Skeletal muscle satellite cell (primary cell): ENCODE results near the gene TSPAN9.

Experiments used
- H3K27me3 ChIP-seq: 2 replicates; pipeline ENCODE4 v1.7.0; 2013; ENCODE audit warnings: low read length; ENCODE audit not compliant: control insufficient read depth, insufficient read depth
- H3K36me3 ChIP-seq: 2 replicates; pipeline ENCODE4 v1.7.0; 2013; ENCODE audit warnings: mild to moderate bottlenecking, control low read depth, low read length; ENCODE audit not compliant: insufficient read depth
- H3K4me1 ChIP-seq: 2 replicates; pipeline ENCODE4 v1.7.0; 2013; ENCODE audit warnings: low read length; ENCODE audit not compliant: control insufficient read depth, insufficient read depth
- H3K4me2 ChIP-seq: 2 replicates; pipeline ENCODE4 v1.7.0; 2013; ENCODE audit warnings: mild to moderate bottlenecking, low read length
- H3K4me3 ChIP-seq: 2 replicates; pipeline ENCODE4 v1.7.0; 2013; ENCODE audit warnings: low read length
- H3K9ac ChIP-seq: 2 replicates; pipeline ENCODE4 v1.7.0; 2013; ENCODE audit warnings: mild to moderate bottlenecking, low read depth, low read length, moderate library complexity
- H3K9me3 ChIP-seq: replicated peaks from 2 replicates; pipeline ENCODE4 v1.7.0; 2013; ENCODE audit warnings: mild to moderate bottlenecking, control low read depth, low read length

Gene TSPAN9

DNA sequence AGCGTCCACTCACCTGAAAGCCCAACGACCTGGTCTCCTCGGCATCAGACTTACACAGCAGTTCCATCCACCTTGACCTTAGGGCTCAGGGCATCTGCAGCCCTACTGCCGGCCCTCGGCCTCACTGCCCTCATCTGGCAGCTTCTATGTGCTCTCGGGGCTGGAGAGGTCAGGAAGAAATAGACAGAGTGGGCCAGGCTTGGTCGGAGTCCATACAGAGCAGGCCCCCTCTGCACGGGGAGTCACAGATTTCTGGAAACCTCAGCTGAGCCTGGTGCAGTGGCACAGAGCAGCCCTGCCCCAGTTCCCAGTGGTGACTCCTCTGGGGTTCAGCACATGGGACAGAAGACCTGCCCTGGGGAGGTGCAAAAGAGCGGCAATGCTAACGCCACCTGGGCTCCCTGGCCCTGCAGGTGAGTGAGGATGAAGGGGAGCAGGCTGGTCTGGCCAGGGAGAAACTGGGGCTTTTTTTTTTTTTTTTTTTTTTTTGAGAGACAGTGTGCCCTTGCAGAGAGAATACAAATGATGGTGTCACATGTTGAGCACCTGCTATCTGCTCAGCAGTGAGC lies 223.7 kb downstream of the TSPAN9 start:
- H3K27me3 ChIP-seq = no peaks in the 10 kb centered on the region
- peaks cover 30% of the 10 kb centered on the region for H3K4me1 ChIP-seq
- H3K9ac ChIP-seq = no peak overlapping the region
- no peaks in the 10 kb centered on the region for H3K36me3 ChIP-seq
- H3K9me3 ChIP-seq = no peaks in the 10 kb centered on the region
- H3K4me3 ChIP-seq = no peak overlapping the region
- H3K4me2 ChIP-seq = peak overlapping the region; percentile 77

DNA sequence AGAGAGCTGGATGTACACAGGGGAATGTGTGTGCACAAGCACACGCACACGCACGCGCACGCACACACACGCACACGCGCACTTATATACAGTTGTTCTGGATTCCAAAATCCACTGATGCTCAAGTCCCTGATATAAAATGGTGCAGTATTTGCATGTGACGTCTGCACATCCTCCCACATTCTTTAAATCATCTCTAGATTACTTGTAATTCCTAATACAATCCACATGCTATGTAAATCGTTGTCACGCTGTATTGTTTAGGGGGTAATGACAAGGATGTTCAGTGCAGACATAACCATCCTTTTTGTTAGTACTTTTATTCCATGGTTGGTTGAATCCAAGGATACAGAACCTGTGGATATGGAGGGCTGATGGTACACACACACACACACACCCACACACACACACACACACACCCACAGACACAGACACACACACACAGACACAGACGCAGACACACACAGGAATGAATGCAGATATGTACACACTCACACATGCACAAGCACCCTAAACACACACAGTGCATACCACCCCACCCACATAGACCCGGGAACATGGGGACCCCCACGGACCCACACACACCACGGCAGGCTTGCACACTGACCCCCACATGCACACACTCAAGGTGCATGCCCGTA lies 225.3 kb downstream of the TSPAN9 start:
- H3K9ac ChIP-seq = no peak overlapping the region
- H3K4me2 ChIP-seq = no peak overlapping the region
- H3K9me3 ChIP-seq = no peaks in the 10 kb centered on the region
- H3K4me1 ChIP-seq = peaks cover 29% of the 10 kb centered on the region
- H3K36me3 ChIP-seq = no peaks in the 10 kb centered on the region
- no peak overlapping the region for H3K4me3 ChIP-seq
- H3K27me3 ChIP-seq = peaks cover 5% of the 10 kb centered on the region

DNA sequence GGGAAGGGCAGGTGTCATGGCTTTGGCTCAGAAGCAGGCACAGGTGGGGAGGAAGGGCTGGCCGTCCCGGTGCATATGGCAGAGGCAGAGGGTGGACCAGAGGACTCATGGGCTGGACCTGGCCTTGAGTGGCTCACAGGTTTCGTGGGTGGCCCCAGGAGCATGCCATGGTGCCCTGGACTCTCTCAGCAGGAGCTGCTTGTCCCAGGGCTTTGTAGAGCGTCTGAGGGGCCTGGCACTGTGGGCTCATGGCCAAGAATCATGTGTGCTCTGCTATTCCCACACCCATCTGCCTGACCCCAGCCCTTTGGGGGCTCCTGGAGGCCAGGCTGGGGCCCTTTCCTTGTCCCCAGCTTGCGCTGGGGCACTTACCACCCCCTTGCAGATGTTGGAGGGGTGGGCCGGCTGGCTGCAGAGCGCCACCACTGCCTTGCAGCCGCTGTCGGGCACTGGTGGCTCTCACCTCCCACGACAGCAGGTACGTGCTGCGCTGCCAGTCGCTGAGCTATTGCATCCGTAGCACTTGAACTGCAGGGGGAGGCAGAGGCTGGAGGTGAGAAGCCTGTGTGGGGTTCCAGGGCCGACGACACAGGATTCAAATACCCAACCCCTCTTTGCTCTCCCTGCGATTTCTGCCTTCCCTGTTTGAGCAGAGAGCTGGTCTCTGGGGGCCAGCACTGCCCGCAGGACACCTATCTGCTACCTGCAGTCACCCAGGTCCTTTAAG lies 226.4 kb downstream of the TSPAN9 start:
- H3K9me3 ChIP-seq = no peaks in the 10 kb centered on the region
- no peak overlapping the region for H3K4me2 ChIP-seq
- no peak overlapping the region for H3K4me3 ChIP-seq
- no peaks in the 10 kb centered on the region for H3K36me3 ChIP-seq
- H3K27me3 ChIP-seq = peaks cover 15% of the 10 kb centered on the region
- peaks cover 29% of the 10 kb centered on the region for H3K4me1 ChIP-seq
- H3K9ac ChIP-seq = peak overlapping the region; percentile 37

DNA sequence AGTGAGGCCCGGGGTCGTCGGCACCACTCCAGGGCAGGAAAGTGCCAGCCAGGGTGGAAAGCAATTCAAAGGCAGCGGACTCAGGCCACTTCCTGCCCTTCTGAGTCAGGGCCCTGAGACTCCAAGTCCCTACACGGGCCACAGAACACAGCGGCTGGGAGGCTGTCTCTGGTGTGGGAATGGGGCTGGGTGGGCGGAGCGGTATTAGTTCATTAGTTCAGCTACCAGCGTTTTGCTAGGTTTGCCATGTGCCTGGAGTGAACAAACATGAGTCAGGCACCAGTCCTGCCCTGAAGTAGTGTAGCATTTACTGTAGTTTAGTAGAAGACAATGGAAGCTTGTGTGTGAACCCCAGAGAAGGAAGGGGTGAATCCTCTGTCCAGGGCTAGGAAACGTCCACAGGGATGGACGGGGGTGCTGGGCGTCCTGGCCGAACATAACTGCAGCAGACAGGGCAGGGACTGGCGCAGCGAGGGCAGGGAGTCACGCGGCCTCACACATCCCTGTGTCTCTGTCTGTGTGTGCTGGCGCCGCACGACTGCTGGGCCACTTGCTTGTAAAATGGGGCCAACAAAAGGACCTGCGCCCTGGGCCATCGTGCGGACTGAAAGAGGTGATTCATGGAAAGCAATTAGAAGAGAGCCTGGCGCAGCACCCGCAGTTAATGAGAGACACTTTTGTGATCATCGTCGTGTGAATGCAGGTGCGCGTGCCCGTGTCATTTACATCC lies 227.4 kb downstream of the TSPAN9 start:
- Histone ChIP-seq H3K4me1 (peaks cover 25% of the 10 kb centered on the region), H3K27me3 (peaks cover 21% of the 10 kb centered on the region), H3K36me3 (no peaks in the 10 kb centered on the region), H3K4me3 (no peak overlapping the region), H3K9me3 (no peaks in the 10 kb centered on the region), H3K9ac (peak overlapping the region; percentile 37), H3K4me2 (peak overlapping the region; percentile 50)

DNA sequence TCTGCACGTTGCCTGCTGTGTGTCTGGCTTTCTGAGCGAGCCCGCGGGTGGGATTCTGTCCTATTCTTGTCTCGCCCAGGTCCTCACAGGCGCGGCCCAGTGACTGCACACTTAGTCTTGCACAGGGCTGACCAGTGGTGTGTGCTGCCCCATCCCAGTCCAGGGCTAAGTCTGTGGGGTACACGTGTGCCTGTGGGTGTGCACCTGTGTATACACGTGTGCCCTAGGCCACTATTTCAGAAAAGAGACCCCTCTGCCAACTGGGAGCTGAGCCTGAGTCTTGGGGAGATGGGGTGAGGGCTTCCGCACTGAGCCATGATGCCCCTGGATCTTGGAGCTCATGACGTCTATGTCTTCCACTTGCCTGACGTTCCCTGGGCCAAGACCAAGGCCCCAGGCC lies 228.3 kb downstream of the TSPAN9 start:
- Histone ChIP-seq H3K4me3 (no peak overlapping the region), H3K4me1 (peaks cover 17% of the 10 kb centered on the region), H3K4me2 (no peak overlapping the region), H3K9ac (no peak overlapping the region), H3K36me3 (no peaks in the 10 kb centered on the region), H3K27me3 (peaks cover 26% of the 10 kb centered on the region), H3K9me3 (no peaks in the 10 kb centered on the region)

DNA sequence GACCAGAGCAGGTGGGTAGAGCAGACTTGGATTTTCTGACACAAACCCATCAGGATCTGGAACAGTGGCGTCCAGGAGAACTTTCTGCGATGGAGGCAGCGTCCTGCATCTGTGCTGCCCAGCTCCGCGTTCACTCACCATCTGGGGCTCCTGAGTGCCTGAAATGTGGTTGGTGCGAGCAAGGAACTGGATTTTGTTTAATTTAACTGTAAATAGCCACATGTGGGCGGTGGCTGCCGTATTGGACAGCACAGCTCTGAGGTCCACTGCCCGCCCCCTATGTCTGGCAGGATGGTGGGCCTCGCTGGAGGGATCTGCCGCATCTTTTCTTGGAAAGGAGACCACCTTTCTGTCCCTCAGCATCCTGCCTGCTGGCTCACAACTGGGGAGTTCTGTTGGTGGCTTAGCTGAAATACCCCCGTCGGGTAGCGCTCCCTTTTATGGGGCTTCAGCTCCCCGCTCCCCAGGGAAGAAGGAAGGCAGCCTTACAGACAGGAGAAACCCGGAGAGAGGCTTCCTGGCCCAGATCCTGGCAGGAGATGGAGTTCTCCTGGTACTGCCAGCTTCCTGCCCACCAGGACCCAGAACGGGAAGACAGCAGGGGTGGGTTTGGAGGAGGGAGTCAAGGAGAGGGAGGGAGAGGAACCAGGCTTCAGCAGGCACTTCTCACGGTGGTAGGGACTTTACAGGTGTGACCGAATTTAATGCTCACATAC lies 228.9 kb downstream of the TSPAN9 start:
- Histone ChIP-seq H3K9me3 (no peaks in the 10 kb centered on the region), H3K4me3 (no peak overlapping the region), H3K36me3 (no peaks in the 10 kb centered on the region), H3K4me1 (peaks cover 13% of the 10 kb centered on the region), H3K9ac (no peak overlapping the region), H3K4me2 (no peak overlapping the region), H3K27me3 (peaks cover 26% of the 10 kb centered on the region)

DNA sequence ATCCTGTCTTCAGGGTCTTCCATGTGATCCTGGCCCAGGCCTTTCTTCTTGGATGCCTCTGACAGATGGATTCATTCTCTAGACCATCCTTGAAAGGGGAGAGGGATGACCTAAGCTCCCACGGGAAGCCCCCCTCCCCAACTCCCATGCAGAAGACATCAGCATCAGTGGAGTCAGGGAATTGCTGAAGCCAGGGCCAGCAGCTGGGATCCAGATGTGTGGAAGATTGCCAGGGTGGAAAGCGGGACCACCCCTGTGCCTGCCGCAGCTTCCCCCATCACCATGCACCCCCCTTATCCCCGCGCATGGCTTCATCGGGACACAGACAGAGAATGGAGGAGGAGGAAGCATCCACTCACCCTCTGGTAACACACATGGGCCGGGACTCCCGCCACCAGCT lies 230.2 kb downstream of the TSPAN9 start:
- Histone ChIP-seq H3K9ac (no peak overlapping the region), H3K9me3 (no peaks in the 10 kb centered on the region), H3K36me3 (no peaks in the 10 kb centered on the region), H3K4me1 (peaks cover 13% of the 10 kb centered on the region), H3K27me3 (peaks cover 32% of the 10 kb centered on the region), H3K4me2 (no peak overlapping the region), H3K4me3 (no peak overlapping the region)

DNA sequence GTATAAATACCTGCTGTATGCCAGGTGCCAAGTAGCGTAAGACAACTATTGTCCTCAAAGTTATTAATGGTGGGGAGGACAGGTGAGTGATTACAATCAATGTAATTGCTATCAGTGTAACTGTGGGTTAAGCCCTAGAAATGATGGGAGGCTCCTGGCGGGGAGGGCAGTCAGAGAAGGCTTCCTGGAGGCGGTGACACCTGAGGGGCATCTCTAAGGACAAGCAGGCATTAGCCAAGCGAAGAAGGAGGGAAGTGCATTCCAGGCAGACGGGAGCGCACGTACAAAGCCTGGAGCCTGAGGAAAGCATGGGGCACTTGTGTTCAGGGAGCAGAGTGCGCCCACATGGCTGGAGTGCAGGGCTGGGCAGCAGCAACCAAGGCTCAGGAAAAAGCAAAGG lies 230.9 kb downstream of the TSPAN9 start:
- H3K4me2 ChIP-seq = no peak overlapping the region
- H3K4me3 ChIP-seq = no peak overlapping the region
- H3K9me3 ChIP-seq = no peaks in the 10 kb centered on the region
- no peaks in the 10 kb centered on the region for H3K36me3 ChIP-seq
- peaks cover 32% of the 10 kb centered on the region for H3K27me3 ChIP-seq
- H3K9ac ChIP-seq = no peak overlapping the region
- peaks cover 14% of the 10 kb centered on the region for H3K4me1 ChIP-seq

DNA sequence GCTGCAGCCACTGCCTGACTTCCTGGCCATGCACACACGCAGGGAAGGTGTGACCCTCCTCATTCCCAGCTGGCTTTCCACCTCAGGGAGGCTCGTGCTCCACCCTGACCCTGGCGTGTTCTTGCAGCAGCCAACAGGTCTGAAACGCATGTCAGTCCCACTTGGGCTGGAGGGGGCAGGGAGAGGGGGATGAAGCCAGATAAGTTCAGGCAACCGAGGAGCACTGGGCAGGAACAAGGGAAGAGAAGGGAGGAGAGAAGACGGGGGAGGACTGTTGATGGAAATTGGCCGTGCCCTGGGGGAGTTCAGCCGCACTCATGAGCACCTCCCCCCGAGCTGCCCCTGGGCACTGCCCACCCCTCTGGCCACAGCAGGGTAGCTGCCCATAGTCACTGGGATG lies 231.4 kb downstream of the TSPAN9 start:
- H3K4me2 ChIP-seq = no peak overlapping the region
- no peaks in the 10 kb centered on the region for H3K9me3 ChIP-seq
- no peak overlapping the region for H3K4me3 ChIP-seq
- H3K27me3 ChIP-seq = peaks cover 33% of the 10 kb centered on the region
- H3K36me3 ChIP-seq = no peaks in the 10 kb centered on the region
- no peak overlapping the region for H3K9ac ChIP-seq
- peaks cover 20% of the 10 kb centered on the region for H3K4me1 ChIP-seq

DNA sequence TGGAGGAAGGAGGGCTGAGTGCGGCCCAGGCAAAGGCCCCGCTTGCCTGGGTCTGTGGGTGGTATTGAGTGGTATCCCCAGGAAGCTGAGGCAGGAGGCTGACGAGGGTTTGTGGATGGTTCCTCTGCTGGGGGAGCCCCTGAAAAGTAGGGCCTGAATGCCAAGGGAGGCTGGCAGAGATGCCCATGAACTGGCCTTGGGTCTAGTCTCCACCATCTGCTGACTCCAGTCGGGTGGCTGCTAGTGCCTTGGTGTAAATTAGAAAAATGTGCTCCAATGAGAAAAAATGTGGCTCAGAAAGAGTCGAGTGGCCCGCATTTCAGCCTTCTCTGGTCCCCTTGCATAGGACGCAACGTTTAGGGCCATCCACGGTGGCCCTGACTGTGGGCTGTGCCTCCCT lies 232.6 kb downstream of the TSPAN9 start:
- Histone ChIP-seq H3K27me3 (peaks cover 45% of the 10 kb centered on the region), H3K4me1 (peaks cover 12% of the 10 kb centered on the region)

More for the DNA sequence above, 232.6 kb downstream of the TSPAN9 start:
- Histone ChIP-seq H3K4me3 (no peak overlapping the region), H3K4me2 (no peak overlapping the region), H3K9ac (no peak overlapping the region), H3K9me3 (no peaks in the 10 kb centered on the region), H3K36me3 (no peaks in the 10 kb centered on the region)
